ENCODE results near the gene ALB.

ALB gene

DNA sequence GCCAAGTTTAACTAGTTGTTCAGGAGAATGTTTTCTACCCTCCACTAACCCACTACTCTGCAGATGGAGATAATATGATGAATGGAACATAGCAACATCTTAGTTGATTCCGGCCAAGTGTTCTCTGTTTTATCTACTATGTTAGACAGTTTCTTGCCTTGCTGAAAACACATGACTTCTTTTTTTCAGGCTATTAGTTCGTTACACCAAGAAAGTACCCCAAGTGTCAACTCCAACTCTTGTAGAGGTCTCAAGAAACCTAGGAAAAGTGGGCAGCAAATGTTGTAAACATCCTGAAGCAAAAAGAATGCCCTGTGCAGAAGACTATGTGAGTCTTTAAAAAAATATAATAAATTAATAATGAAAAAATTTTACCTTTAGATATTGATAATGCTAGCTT is 13.3 kb downstream of the ALB start:
- H3K27me3 ChIP-seq (ENCODE audit: insufficient read depth, low read length) = peaks cover 23% of the 10 kb centered on the region; the same call in 1 of the 2 replicates
- H3K4me3 ChIP-seq (ENCODE audit: low read depth, low read length) = no peak overlapping the region
- H3K4me1 ChIP-seq (ENCODE audit: control insufficient read depth, insufficient read depth, low read length, unreplicated experiment) = no peaks in the 10 kb centered on the region
- no peaks in the 10 kb centered on the region for H3K79me2 ChIP-seq (ENCODE audit: control insufficient read depth, insufficient read depth, low read length, unreplicated experiment)
- H2AFZ ChIP-seq (ENCODE audit: low read length, unreplicated experiment) = no peak overlapping the region
- no peak overlapping the region for H3K27ac ChIP-seq (ENCODE audit: low read depth, low read length)
- no peaks in the 10 kb centered on the region for H3K36me3 ChIP-seq (ENCODE audit: insufficient read depth, low read length)

DNA sequence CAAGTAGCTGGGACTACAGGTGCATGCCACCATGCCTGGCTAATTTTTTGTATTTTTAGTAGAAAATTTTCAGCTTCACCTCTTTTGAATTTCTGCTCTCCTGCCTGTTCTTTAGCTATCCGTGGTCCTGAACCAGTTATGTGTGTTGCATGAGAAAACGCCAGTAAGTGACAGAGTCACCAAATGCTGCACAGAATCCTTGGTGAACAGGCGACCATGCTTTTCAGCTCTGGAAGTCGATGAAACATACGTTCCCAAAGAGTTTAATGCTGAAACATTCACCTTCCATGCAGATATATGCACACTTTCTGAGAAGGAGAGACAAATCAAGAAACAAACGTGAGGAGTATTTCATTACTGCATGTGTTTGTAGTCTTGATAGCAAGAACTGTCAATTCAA is 13.9 kb downstream of the ALB start:
- H2AFZ ChIP-seq (ENCODE audit: low read length, unreplicated experiment) = no peak overlapping the region
- no peaks in the 10 kb centered on the region for H3K36me3 ChIP-seq (ENCODE audit: insufficient read depth, low read length)

DNA sequence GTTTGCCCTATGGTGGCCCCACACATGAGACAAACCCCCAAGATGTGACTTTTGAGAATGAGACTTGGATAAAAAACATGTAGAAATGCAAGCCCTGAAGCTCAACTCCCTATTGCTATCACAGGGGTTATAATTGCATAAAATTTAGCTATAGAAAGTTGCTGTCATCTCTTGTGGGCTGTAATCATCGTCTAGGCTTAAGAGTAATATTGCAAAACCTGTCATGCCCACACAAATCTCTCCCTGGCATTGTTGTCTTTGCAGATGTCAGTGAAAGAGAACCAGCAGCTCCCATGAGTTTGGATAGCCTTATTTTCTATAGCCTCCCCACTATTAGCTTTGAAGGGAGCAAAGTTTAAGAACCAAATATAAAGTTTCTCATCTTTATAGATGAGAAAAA is 14.6 kb downstream of the ALB start:
- Histone ChIP-seq H3K27me3 (ENCODE audit: insufficient read depth, low read length) (peaks cover 22% of the 10 kb centered on the region; the same call in 1 of the 2 replicates), H3K27ac (ENCODE audit: low read depth, low read length) (no peak overlapping the region), H3K79me2 (ENCODE audit: control insufficient read depth, insufficient read depth, low read length, unreplicated experiment) (no peaks in the 10 kb centered on the region), H3K4me3 (ENCODE audit: low read depth, low read length) (no peak overlapping the region), H3K4me1 (ENCODE audit: control insufficient read depth, insufficient read depth, low read length, unreplicated experiment) (no peaks in the 10 kb centered on the region), H3K36me3 (ENCODE audit: insufficient read depth, low read length) (no peaks in the 10 kb centered on the region), H2AFZ (ENCODE audit: low read length, unreplicated experiment) (no peak overlapping the region)

More for the DNA sequence above, 13.9 kb downstream of the ALB start:
- Histone ChIP-seq H3K27me3 (ENCODE audit: insufficient read depth, low read length) (peaks cover 23% of the 10 kb centered on the region; the same call in 1 of the 2 replicates), H3K79me2 (ENCODE audit: control insufficient read depth, insufficient read depth, low read length, unreplicated experiment) (no peaks in the 10 kb centered on the region), H3K27ac (ENCODE audit: low read depth, low read length) (no peak overlapping the region), H3K4me1 (ENCODE audit: control insufficient read depth, insufficient read depth, low read length, unreplicated experiment) (no peaks in the 10 kb centered on the region), H3K4me3 (ENCODE audit: low read depth, low read length) (no peak overlapping the region)

DNA sequence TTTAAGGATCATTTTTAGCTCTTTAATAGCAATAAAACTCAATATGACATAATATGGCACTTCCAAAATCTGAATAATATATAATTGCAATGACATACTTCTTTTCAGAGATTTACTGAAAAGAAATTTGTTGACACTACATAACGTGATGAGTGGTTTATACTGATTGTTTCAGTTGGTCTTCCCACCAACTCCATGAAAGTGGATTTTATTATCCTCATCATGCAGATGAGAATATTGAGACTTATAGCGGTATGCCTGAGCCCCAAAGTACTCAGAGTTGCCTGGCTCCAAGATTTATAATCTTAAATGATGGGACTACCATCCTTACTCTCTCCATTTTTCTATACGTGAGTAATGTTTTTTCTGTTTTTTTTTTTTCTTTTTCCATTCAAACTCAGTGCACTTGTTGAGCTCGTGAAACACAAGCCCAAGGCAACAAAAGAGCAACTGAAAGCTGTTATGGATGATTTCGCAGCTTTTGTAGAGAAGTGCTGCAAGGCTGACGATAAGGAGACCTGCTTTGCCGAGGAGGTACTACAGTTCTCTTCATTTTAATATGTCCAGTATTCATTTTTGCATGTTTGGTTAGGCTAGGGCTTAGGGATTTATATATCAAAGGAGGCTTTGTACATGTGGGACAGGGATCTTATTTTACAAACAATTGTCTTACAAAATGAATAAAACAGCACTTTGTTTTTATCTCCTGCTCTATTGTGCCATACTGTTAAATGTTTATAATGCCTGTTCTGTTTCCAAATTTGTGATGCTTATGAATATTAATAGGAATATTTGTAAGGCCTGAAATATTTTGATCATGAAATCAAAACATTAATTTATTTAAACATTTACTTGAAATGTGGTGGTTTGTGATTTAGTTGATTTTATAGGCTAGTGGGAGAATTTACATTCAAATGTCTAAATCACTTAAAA is 15.3 kb downstream of the ALB start:
- no peak overlapping the region for H2AFZ ChIP-seq (ENCODE audit: low read length, unreplicated experiment)
- no peaks in the 10 kb centered on the region for H3K4me1 ChIP-seq (ENCODE audit: control insufficient read depth, insufficient read depth, low read length, unreplicated experiment)
- H3K27ac ChIP-seq (ENCODE audit: low read depth, low read length) = no peak overlapping the region
- H3K4me3 ChIP-seq (ENCODE audit: low read depth, low read length) = no peak overlapping the region
- no peaks in the 10 kb centered on the region for H3K36me3 ChIP-seq (ENCODE audit: insufficient read depth, low read length)
- H3K27me3 ChIP-seq (ENCODE audit: insufficient read depth, low read length) = peaks cover 17% of the 10 kb centered on the region; the same call in 1 of the 2 replicates
- no peaks in the 10 kb centered on the region for H3K79me2 ChIP-seq (ENCODE audit: control insufficient read depth, insufficient read depth, low read length, unreplicated experiment)

DNA sequence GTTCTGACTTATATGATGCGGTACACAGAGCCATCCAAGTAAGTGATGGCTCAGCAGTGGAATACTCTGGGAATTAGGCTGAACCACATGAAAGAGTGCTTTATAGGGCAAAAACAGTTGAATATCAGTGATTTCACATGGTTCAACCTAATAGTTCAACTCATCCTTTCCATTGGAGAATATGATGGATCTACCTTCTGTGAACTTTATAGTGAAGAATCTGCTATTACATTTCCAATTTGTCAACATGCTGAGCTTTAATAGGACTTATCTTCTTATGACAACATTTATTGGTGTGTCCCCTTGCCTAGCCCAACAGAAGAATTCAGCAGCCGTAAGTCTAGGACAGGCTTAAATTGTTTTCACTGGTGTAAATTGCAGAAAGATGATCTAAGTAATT is 16.5 kb downstream of the ALB start:
- Histone ChIP-seq H3K27ac (ENCODE audit: low read depth, low read length) (no peak overlapping the region), H3K4me3 (ENCODE audit: low read depth, low read length) (no peak overlapping the region), H3K4me1 (ENCODE audit: control insufficient read depth, insufficient read depth, low read length, unreplicated experiment) (no peaks in the 10 kb centered on the region), H2AFZ (ENCODE audit: low read length, unreplicated experiment) (no peak overlapping the region), H3K79me2 (ENCODE audit: control insufficient read depth, insufficient read depth, low read length, unreplicated experiment) (no peaks in the 10 kb centered on the region), H3K36me3 (ENCODE audit: insufficient read depth, low read length) (no peaks in the 10 kb centered on the region), H3K27me3 (ENCODE audit: insufficient read depth, low read length) (peaks cover 14% of the 10 kb centered on the region; the same call in 1 of the 2 replicates)

DNA sequence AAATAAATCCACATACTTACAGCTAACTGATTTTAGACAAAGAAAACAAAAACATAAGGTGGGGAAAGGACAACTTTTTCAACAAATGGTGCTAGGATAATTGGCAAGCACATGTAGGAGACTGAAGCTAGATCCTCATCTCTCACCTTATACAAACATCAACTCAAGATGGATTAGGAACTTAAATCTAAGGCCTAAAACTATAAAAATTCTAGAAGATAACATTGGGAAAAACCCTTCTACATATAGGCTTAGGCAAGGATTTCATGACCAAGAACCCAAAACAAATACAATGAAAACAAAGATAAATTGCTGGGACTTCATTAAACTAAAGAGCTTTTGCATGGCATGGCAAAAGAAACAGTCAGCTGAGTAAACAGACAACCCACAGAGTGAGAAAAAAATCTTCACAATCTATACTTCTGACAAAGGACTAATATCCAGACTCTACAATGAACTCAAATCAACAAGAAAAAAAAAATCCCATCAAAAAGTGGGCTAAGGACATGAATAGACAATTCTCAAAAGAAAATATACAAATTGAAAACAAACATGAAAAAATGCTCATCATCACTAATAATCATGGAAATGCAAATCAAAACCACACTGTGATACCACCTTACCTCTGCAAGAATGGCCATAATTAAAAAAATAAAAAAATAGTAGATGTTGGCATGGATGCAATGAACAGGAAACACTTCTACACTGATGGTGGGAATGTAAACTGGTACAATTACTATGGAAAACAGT is 17.8 kb downstream of the ALB start:
- Histone ChIP-seq H3K27ac (ENCODE audit: low read depth, low read length) (no peak overlapping the region), H3K79me2 (ENCODE audit: control insufficient read depth, insufficient read depth, low read length, unreplicated experiment) (no peaks in the 10 kb centered on the region), H3K4me1 (ENCODE audit: control insufficient read depth, insufficient read depth, low read length, unreplicated experiment) (no peaks in the 10 kb centered on the region), H2AFZ (ENCODE audit: low read length, unreplicated experiment) (no peak overlapping the region), H3K4me3 (ENCODE audit: low read depth, low read length) (no peak overlapping the region), H3K27me3 (ENCODE audit: insufficient read depth, low read length) (peaks cover 9% of the 10 kb centered on the region; the same call in 1 of the 2 replicates), H3K36me3 (ENCODE audit: insufficient read depth, low read length) (no peaks in the 10 kb centered on the region)

DNA sequence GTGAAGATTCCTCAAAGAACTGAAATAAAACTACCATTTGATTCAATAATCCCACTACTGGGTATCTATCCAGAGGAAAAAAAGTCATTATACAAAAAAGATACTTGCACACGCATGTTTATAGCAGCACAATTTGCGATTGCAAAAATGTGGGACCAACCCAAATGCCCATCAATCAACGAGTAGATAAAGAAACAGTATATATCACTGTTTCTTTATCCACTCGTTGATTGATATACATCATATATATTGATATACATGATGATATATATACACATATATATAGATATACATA is 18.3 kb downstream of the ALB start:
- no peaks in the 10 kb centered on the region for H3K4me1 ChIP-seq (ENCODE audit: control insufficient read depth, insufficient read depth, low read length, unreplicated experiment)
- H3K27me3 ChIP-seq (ENCODE audit: insufficient read depth, low read length) = peaks cover 9% of the 10 kb centered on the region; the same call in 1 of the 2 replicates
- no peak overlapping the region for H3K4me3 ChIP-seq (ENCODE audit: low read depth, low read length)
- H3K36me3 ChIP-seq (ENCODE audit: insufficient read depth, low read length) = no peaks in the 10 kb centered on the region
- no peaks in the 10 kb centered on the region for H3K79me2 ChIP-seq (ENCODE audit: control insufficient read depth, insufficient read depth, low read length, unreplicated experiment)
- H3K27ac ChIP-seq (ENCODE audit: low read depth, low read length) = no peak overlapping the region
- no peak overlapping the region for H2AFZ ChIP-seq (ENCODE audit: low read length, unreplicated experiment)

DNA sequence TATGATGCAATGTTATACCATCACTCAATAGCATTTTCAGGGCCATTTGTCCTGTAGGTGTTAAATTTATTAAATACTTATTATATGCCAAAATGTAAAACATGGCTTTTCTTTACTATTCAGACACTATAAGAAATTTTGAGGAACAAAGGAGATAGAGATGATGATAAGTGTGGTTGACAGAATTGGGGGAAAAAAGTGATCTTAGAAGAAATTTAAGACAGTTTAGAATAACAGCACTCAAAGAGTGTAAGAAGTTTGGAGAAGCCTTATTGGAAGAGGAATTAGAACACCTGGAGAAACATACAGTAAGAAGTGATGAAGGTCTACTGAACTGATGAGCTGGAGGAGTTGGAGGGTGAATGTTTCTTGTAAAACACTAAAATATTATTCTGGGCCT is 19.1 kb downstream of the ALB start:
- H2AFZ ChIP-seq (ENCODE audit: low read length, unreplicated experiment) = no peak overlapping the region

DNA sequence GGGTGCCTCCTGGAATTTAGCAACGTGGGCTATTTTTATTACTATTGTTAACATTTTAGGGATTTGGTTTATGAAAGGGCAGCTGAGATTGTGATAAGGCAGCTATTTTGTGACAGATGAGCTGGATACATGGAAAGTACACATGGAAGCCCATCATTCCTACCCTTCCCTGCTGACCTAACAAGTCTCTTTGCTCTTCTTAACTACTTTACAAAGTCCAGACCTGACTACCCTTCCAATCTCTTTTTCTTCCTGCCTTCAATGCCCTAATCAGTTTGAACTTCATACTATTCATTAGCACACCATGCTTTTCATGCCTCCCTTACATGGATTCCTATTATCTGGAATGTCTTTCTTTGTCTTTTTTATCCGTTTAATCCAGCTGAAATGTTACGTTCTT is 22.6 kb downstream of the ALB start:
- Histone ChIP-seq H3K36me3 (ENCODE audit: insufficient read depth, low read length) (no peaks in the 10 kb centered on the region), H3K27ac (ENCODE audit: low read depth, low read length) (no peak overlapping the region), H3K4me1 (ENCODE audit: control insufficient read depth, insufficient read depth, low read length, unreplicated experiment) (no peaks in the 10 kb centered on the region), H3K27me3 (ENCODE audit: insufficient read depth, low read length) (peaks cover 10% of the 10 kb centered on the region), H3K79me2 (ENCODE audit: control insufficient read depth, insufficient read depth, low read length, unreplicated experiment) (no peaks in the 10 kb centered on the region), H3K4me3 (ENCODE audit: low read depth, low read length) (no peak overlapping the region), H2AFZ (ENCODE audit: low read length, unreplicated experiment) (no peak overlapping the region)

More for the DNA sequence above, 19.1 kb downstream of the ALB start:
- peaks cover 6% of the 10 kb centered on the region; the same call in 1 of the 2 replicates for H3K27me3 ChIP-seq (ENCODE audit: insufficient read depth, low read length)
- no peaks in the 10 kb centered on the region for H3K36me3 ChIP-seq (ENCODE audit: insufficient read depth, low read length)
- H3K4me1 ChIP-seq (ENCODE audit: control insufficient read depth, insufficient read depth, low read length, unreplicated experiment) = no peaks in the 10 kb centered on the region
- H3K79me2 ChIP-seq (ENCODE audit: control insufficient read depth, insufficient read depth, low read length, unreplicated experiment) = no peaks in the 10 kb centered on the region
- no peak overlapping the region for H3K27ac ChIP-seq (ENCODE audit: low read depth, low read length)
- H3K4me3 ChIP-seq (ENCODE audit: low read depth, low read length) = no peak overlapping the region

DNA sequence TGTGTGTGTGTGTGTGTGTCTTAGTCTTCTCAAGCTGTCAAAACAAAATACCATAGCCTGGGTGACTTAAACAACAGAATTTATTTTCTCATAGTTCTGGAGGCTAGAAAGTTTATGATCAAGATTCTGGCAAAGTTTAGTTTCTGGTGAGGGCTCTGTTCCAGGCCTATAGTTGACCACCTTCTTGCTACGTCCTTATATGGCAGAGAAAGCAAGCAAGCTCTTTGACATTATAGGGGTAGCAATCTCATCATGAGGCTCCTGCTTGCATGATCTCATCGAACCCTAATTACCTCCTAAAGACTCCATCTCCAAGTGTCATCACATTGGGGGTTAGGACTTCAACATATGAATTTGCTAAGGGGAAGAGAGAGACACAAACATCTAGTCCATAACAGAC is 25.0 kb downstream of the ALB start:
- H3K4me3 ChIP-seq (ENCODE audit: low read depth, low read length) = no peak overlapping the region
- no peaks in the 10 kb centered on the region for H3K36me3 ChIP-seq (ENCODE audit: insufficient read depth, low read length)
- no peaks in the 10 kb centered on the region for H3K79me2 ChIP-seq (ENCODE audit: control insufficient read depth, insufficient read depth, low read length, unreplicated experiment)
- H2AFZ ChIP-seq (ENCODE audit: low read length, unreplicated experiment) = no peak overlapping the region
- peaks cover 10% of the 10 kb centered on the region for H3K27me3 ChIP-seq (ENCODE audit: insufficient read depth, low read length)
- H3K4me1 ChIP-seq (ENCODE audit: control insufficient read depth, insufficient read depth, low read length, unreplicated experiment) = no peaks in the 10 kb centered on the region
- no peak overlapping the region for H3K27ac ChIP-seq (ENCODE audit: low read depth, low read length)

Data from ACC112 (cell line).